GM23338 (cell line): Measurements from ENCODE around the gene CPA1.

Experiments used
- EZH2phosphoT487 ChIP-seq: fragments of 200-600 bp; sonication (generic); IDR thresholded peaks from one replicate; pipeline ENCODE4 v1.8.1; 2018; ENCODE audit warnings: antibody characterized with exemption; ENCODE audit not compliant: unreplicated experiment
- NANOG ChIP-seq: IDR thresholded peaks from 2 replicates; pipeline ENCODE4 v1.6.1; 2016; ENCODE audit warnings: antibody characterized with exemption, borderline replicate concordance
- POLR2AphosphoS5 ChIP-seq: IDR thresholded peaks from 2 replicates; pipeline ENCODE4 v1.6.1; 2016; ENCODE audit warnings: antibody characterized with exemption, low read depth
- TF ChIP-seq, protein P1 (sequence below), 2 experiments: fragments of 200-600 bp in 1 of 2; sonication (generic) in 1 of 2; conservative IDR thresholded peaks; 2 replicates each; pipeline versions ENCODE4 v1.5.1 to v1.6.1; 2016 to 2017; ENCODE audit warnings: antibody characterized with exemption in 2 of 2, low read depth in 2 of 2, mild to moderate bottlenecking in 2 of 2, moderate library complexity in 1 of 2

DNA sequence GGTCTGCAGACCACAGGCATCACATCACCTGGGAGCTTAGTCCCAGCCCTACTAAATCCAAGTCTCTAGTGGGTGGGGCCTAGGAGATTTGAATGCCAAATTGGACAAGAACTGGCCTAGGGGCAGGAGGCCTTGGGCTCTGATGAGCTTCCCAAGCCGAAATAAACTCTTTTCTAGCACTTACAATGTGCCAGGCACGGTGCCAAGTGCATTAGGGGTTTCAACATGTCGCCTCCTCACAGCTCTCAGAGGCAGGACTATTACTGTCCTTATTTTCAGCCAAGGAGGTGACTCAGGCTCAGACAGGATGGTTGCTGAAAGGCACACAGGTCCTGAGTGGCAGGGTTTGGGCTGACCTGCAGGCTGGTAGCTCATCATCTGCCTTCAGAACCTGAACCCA lies 9.2 kb upstream of the CPA1 start:
- TF ChIP-seq, protein P1, sequence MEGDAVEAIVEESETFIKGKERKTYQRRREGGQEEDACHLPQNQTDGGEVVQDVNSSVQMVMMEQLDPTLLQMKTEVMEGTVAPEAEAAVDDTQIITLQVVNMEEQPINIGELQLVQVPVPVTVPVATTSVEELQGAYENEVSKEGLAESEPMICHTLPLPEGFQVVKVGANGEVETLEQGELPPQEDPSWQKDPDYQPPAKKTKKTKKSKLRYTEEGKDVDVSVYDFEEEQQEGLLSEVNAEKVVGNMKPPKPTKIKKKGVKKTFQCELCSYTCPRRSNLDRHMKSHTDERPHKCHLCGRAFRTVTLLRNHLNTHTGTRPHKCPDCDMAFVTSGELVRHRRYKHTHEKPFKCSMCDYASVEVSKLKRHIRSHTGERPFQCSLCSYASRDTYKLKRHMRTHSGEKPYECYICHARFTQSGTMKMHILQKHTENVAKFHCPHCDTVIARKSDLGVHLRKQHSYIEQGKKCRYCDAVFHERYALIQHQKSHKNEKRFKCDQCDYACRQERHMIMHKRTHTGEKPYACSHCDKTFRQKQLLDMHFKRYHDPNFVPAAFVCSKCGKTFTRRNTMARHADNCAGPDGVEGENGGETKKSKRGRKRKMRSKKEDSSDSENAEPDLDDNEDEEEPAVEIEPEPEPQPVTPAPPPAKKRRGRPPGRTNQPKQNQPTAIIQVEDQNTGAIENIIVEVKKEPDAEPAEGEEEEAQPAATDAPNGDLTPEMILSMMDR (conservative IDR thresholded peaks at IDR 0.05; ENCODE audit: low read depth in 2 of 2): no peak
- TF ChIP-seq POLR2AphosphoS5: no peak
- TF ChIP-seq EZH2phosphoT487: no peak
- TF ChIP-seq NANOG: no peak
